ENCODE data around the gene VASN.

The VASN gene

DNA sequence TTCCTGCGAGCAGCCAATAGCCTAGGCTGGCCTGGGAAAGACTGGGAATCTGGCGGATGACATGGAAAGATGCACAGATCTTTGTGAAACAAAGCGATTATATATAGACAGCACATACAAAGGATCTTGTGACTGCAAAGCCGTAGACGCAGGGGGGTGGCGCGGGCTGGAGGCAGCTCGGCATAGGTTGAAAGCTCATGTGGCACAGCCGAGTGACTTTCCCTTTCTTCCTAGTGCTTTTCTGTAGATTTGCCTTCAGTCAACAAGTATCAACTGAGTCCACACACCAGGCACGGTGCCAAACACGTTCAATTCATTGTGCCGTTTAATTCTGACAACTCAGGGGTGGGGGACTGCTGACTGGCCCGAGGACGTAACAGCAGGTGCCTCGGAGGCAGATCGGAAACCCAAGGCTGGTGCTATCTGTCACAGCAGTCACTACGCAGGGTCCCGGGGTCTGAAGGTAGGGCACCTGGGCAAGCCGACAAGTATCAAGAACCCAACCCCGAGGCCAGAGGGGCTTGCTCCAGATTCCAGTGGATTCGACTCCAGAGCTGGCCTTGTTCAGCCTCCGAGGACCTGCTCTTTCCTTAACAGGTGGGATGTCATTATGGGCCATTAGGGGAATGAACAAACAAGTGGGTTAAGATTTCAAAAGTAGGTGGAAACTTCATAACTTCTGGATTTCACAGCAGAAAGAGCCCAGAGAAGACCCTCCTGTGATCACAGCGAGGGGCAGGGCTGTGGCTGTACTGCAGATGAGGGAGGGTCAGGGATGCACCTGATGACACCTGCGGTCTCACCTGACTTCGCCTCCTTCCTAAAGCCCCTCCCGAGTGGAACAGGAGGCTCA is 26.4 kb upstream of the VASN start:
- Histone ChIP-seq H3K4me3 (ENCODE audit: low read depth, low read length, poor library complexity, severe bottlenecking) (no peak overlapping the region), H4K20me1 (ENCODE audit: insufficient read depth, low read length) (no peaks in the 10 kb centered on the region), H3K79me2 (ENCODE audit: insufficient read depth, low read length) (peaks cover 15% of the 10 kb centered on the region), H3K27ac (ENCODE audit: low read depth, low read length, poor library complexity, severe bottlenecking) (peak overlapping the region; percentile 37), H3K4me2 (ENCODE audit: low read length) (no peak overlapping the region; the same call in 1 of the 2 replicates), H3K27me3 (ENCODE audit: insufficient read depth, low read length) (no peaks in the 10 kb centered on the region), H2AFZ (ENCODE audit: low read length) (no peak overlapping the region), H3K36me3 (ENCODE audit: insufficient read depth, low read length) (peaks cover 37% of the 10 kb centered on the region), H3K9me3 (ENCODE audit: low read length) (no peaks in the 10 kb centered on the region), H3K9ac (ENCODE audit: low read length) (no peak overlapping the region), H3K9me2 (ENCODE audit: low read depth, low read length) (no peaks in the 10 kb centered on the region), H3K4me1 (ENCODE audit: insufficient read depth, low read length, severe bottlenecking) (peaks cover 9% of the 10 kb centered on the region), H3F3A (ENCODE audit: insufficient read depth, low read length) (no peaks in the 10 kb centered on the region)
- TF ChIP-seq EZH2 (IDR thresholded peaks at IDR 0.05; ENCODE audit: borderline replicate concordance, low read length), result no peak
- TF ChIP-seq, protein P1, sequence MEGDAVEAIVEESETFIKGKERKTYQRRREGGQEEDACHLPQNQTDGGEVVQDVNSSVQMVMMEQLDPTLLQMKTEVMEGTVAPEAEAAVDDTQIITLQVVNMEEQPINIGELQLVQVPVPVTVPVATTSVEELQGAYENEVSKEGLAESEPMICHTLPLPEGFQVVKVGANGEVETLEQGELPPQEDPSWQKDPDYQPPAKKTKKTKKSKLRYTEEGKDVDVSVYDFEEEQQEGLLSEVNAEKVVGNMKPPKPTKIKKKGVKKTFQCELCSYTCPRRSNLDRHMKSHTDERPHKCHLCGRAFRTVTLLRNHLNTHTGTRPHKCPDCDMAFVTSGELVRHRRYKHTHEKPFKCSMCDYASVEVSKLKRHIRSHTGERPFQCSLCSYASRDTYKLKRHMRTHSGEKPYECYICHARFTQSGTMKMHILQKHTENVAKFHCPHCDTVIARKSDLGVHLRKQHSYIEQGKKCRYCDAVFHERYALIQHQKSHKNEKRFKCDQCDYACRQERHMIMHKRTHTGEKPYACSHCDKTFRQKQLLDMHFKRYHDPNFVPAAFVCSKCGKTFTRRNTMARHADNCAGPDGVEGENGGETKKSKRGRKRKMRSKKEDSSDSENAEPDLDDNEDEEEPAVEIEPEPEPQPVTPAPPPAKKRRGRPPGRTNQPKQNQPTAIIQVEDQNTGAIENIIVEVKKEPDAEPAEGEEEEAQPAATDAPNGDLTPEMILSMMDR (IDR thresholded peaks at IDR 0.05; ENCODE audit: low read length), result no peak

DNA sequence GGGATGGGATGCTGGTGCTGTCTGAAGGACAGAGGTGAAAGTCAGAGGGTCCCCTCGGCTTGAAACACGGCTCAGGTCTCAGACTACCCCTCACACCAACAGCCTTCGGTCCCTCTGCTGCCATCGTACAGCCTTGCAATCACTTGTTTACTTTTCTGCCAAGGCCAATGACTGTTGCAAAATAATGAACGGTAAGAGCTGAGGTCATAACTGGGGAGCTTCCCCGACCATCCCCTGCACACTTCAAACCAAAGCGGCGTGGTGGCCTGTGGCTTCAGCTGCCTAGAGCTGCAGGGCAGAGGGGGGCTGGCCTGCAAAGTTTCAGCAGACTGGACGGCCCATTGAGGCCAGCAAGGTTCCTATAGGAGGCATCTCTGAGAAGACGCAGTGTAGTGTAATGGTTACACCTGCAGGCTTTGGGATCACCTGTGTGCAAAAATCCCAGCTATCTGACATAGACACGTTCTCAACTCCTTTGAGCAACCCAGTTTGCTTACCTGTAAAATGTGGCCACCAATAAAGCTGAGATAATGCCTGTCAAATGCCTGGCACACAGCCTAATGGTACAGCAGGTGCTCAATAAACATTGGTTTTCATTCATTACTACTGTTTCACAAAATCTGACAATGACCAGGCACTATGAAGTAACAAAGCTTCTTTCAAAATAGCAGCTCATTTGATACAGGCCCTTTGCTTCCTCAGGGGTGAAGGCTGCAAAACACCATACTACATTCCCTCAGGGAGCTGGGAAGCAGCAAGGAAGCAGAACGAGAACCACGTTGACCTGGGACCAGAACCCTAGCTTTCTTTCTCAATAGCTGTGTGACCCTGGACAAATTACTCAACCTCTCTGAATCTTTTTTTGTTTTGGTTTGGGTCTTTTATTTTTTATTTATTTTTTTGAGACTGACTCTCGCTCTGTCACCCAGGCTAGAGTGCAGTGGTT is 25.5 kb upstream of the VASN start:
- H3K79me2 ChIP-seq (ENCODE audit: insufficient read depth, low read length), result peaks cover 21% of the 10 kb centered on the region
- H2AFZ ChIP-seq (ENCODE audit: low read length), result no peak overlapping the region
- H3K4me2 ChIP-seq (ENCODE audit: low read length), result no peak overlapping the region

DNA sequence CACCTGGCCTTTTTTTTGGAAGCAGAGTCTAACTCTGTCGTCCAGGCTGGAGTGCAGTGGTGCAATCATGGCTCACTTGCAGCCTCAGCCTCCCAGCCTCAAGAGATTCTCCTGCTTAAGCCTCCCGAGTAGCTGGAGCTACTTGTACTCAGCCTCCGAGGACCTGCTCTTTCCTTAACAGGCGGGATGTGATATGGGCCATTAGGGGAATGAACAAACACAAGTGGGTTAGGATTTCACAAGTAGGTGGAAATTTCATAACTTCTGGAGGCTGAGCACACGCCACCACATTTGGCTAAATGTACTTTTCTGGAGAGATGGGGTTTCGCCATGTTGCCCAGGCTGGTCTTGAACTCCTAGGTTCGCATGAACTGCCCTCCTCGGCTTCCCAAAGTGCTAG is 24.6 kb upstream of the VASN start:
- Histone ChIP-seq H3K4me3 (ENCODE audit: low read depth, low read length, poor library complexity, severe bottlenecking) (no peak overlapping the region), H2AFZ (ENCODE audit: low read length) (no peak overlapping the region), H3K27me3 (ENCODE audit: insufficient read depth, low read length) (no peaks in the 10 kb centered on the region), H3F3A (ENCODE audit: insufficient read depth, low read length) (no peaks in the 10 kb centered on the region), H3K9me2 (ENCODE audit: low read depth, low read length) (no peaks in the 10 kb centered on the region), H3K79me2 (ENCODE audit: insufficient read depth, low read length) (peaks cover 21% of the 10 kb centered on the region), H3K4me1 (ENCODE audit: insufficient read depth, low read length, severe bottlenecking) (peaks cover 17% of the 10 kb centered on the region), H3K36me3 (ENCODE audit: insufficient read depth, low read length) (peaks cover 19% of the 10 kb centered on the region; the same call in 1 of the 2 replicates), H3K27ac (ENCODE audit: low read depth, low read length, poor library complexity, severe bottlenecking) (no peak overlapping the region), H3K9me3 (ENCODE audit: low read length) (no peaks in the 10 kb centered on the region), H3K4me2 (ENCODE audit: low read length) (no peak overlapping the region), H3K9ac (ENCODE audit: low read length) (no peak overlapping the region), H4K20me1 (ENCODE audit: insufficient read depth, low read length) (no peaks in the 10 kb centered on the region)
- no peak for TF ChIP-seq EZH2 (IDR thresholded peaks at IDR 0.05; ENCODE audit: borderline replicate concordance, low read length)
- TF ChIP-seq, protein P1 (IDR thresholded peaks at IDR 0.05; ENCODE audit: low read length), result no peak

More for the DNA sequence above, 25.5 kb upstream of the VASN start:
- Histone ChIP-seq H3K4me1 (ENCODE audit: insufficient read depth, low read length, severe bottlenecking) (peaks cover 9% of the 10 kb centered on the region), H3K9me3 (ENCODE audit: low read length) (no peaks in the 10 kb centered on the region), H3K27ac (ENCODE audit: low read depth, low read length, poor library complexity, severe bottlenecking) (peak overlapping the region; percentile 37), H3K9ac (ENCODE audit: low read length) (no peak overlapping the region), H3K36me3 (ENCODE audit: insufficient read depth, low read length) (peaks cover 28% of the 10 kb centered on the region), H3K9me2 (ENCODE audit: low read depth, low read length) (no peaks in the 10 kb centered on the region), H4K20me1 (ENCODE audit: insufficient read depth, low read length) (no peaks in the 10 kb centered on the region), H3K4me3 (ENCODE audit: low read depth, low read length, poor library complexity, severe bottlenecking) (no peak overlapping the region), H3F3A (ENCODE audit: insufficient read depth, low read length) (no peaks in the 10 kb centered on the region), H3K27me3 (ENCODE audit: insufficient read depth, low read length) (no peaks in the 10 kb centered on the region)
- TF ChIP-seq EZH2 (IDR thresholded peaks at IDR 0.05; ENCODE audit: borderline replicate concordance, low read length), result no peak
- TF ChIP-seq, protein P1 (IDR thresholded peaks at IDR 0.05; ENCODE audit: low read length), result no peak
